ENCODE data around the gene GAB2.

GRCh38 chr11:78310500-78310909 lies 107.1 kb downstream of the GAB2 start:
- TF ChIP-seq CTCF (IDR thresholded peaks at IDR 0.05) (no peak), POLR2A (IDR thresholded peaks at IDR 0.05) (no peak)

Measured in thyroid gland (tissue), 4 donors.